Measurements from ENCODE around the gene BRCA2. TPM values are rescaled to one million over a fixed set of nuclear protein-coding genes. Genes with fewer than 3 reads are reported as not detected.

Gene BRCA2
- total RNA-seq, 1 donor from 2014 or later, result 38.7 TPM

DNA sequence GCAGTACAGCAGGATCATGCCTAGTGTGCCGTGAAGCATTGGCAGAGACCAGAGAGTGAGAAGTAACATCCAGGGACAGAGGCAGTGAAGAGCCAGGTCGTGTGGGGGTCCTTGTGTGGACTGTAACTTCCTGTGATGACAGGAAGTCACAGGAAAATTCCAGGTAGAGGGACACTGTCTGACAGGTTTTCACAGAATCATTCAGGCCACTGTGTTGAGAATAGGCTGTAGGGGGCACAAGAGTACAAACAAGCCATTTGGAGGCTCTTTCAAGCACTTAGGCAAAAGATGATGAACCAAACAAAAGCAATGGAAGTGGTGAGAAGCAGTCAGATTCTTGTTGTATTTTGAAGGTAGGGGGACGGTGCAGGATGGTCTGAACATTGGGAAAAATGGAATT is 66.2 kb downstream of the BRCA2 start:
- Histone ChIP-seq H3K79me2 (ENCODE audit: low read depth) (no peaks in the 10 kb centered on the region), H3F3A (ENCODE audit: low read depth) (no peaks in the 10 kb centered on the region), H4K20me1 (ENCODE audit: low read depth) (no peaks in the 10 kb centered on the region), H3K9ac (no peak overlapping the region), H3K9me3 (ENCODE audit: low read depth) (no peaks in the 10 kb centered on the region), H3K27ac (no peak overlapping the region), H3K4me3 (no peak overlapping the region), H3K36me3 (peaks cover 7% of the 10 kb centered on the region), H3K27me3 (no peaks in the 10 kb centered on the region), H3K4me1 (no peaks in the 10 kb centered on the region), H3K4me2 (no peak overlapping the region), H2AFZ (replicated peaks) (no peak overlapping the region)
- TF ChIP-seq EZH2 (IDR thresholded peaks at IDR 0.05) (no peak), EZH2phosphoT487 (IDR thresholded peaks at IDR 0.05) (no peak)
- TF ChIP-seq, protein P1, sequence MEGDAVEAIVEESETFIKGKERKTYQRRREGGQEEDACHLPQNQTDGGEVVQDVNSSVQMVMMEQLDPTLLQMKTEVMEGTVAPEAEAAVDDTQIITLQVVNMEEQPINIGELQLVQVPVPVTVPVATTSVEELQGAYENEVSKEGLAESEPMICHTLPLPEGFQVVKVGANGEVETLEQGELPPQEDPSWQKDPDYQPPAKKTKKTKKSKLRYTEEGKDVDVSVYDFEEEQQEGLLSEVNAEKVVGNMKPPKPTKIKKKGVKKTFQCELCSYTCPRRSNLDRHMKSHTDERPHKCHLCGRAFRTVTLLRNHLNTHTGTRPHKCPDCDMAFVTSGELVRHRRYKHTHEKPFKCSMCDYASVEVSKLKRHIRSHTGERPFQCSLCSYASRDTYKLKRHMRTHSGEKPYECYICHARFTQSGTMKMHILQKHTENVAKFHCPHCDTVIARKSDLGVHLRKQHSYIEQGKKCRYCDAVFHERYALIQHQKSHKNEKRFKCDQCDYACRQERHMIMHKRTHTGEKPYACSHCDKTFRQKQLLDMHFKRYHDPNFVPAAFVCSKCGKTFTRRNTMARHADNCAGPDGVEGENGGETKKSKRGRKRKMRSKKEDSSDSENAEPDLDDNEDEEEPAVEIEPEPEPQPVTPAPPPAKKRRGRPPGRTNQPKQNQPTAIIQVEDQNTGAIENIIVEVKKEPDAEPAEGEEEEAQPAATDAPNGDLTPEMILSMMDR (IDR thresholded peaks at IDR 0.05), result peak; percentile 62
- Mint-ChIP-seq H3K4me3 (no peak overlapping the region), H3K36me3 (peaks cover 9% of the 10 kb centered on the region), H3K9me3 (no peaks in the 10 kb centered on the region), H3K27me3 (ENCODE audit: insufficient read depth, low read depth) (no peaks in the 10 kb centered on the region), H3K27ac (no peak overlapping the region), H3K4me1 (no peaks in the 10 kb centered on the region)
- peak; percentile 71 for DNase-seq (ENCODE audit: low spot score)

DNA sequence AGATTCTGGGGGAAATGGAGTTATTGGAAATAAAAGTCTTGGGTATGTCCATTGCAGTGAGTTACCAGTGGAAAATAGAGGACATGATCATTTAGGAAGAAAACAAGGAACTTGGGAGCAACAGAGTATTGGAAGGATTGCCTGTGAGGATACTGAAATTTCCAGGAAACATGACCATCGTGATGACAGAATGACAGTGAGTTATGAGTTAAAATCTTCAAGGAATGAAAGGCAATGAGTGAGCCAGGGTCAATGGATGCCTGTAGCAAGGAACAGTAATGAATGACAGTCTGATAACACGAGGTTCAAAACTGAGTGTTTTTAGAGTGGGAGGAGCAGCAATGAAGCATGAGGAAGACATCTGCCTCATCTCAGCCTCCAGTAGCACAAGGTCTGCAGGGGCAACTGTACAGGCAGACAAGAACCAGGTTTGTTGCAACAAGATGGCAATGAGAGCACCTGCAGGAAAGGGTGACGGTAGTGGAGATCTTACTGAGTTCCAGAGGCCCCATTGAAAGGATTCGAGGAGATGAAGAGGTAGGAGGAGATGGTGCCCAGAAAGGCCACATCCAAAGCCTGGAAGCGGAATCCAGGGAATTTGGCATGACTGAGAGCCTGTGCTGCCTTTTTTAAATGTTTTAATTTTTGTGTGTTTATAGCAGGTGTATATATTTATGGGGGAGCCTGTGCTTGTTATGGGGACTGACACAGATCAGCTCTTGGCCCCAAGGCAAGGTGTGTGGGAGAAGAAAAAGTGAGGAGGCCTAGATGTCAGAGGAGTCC is 68.7 kb downstream of the BRCA2 start:
- H3K36me3 ChIP-seq, result no peaks in the 10 kb centered on the region
- no peak overlapping the region for H3K4me3 ChIP-seq
- H3K4me1 Mint-ChIP-seq, result no peaks in the 10 kb centered on the region
- H3K36me3 Mint-ChIP-seq, result peaks cover 14% of the 10 kb centered on the region
- H3K9me3 ChIP-seq (ENCODE audit: low read depth), result no peaks in the 10 kb centered on the region
- no peak overlapping the region for H3K27ac ChIP-seq
- no peak overlapping the region for H3K9ac ChIP-seq
- no peaks in the 10 kb centered on the region for H3K9me3 Mint-ChIP-seq
- H3K4me2 ChIP-seq, result no peak overlapping the region
- H4K20me1 ChIP-seq (ENCODE audit: low read depth), result no peaks in the 10 kb centered on the region
- no peaks in the 10 kb centered on the region for H3K27me3 ChIP-seq
- H3K4me3 Mint-ChIP-seq, result no peak overlapping the region
- no peaks in the 10 kb centered on the region for H3K79me2 ChIP-seq (ENCODE audit: low read depth)
- DNase-seq (ENCODE audit: low spot score), result no peak
- H3F3A ChIP-seq (ENCODE audit: low read depth), result no peaks in the 10 kb centered on the region
- H3K27ac Mint-ChIP-seq, result no peak overlapping the region
- H3K27me3 Mint-ChIP-seq (ENCODE audit: insufficient read depth, low read depth), result no peaks in the 10 kb centered on the region
- H2AFZ ChIP-seq (replicated peaks), result no peak overlapping the region
- no peaks in the 10 kb centered on the region for H3K4me1 ChIP-seq
- no peak for TF ChIP-seq EZH2 (IDR thresholded peaks at IDR 0.05)
- TF ChIP-seq EZH2phosphoT487 (IDR thresholded peaks at IDR 0.05), result no peak
- TF ChIP-seq, protein P1 (IDR thresholded peaks at IDR 0.05), result no peak

- H3K4me3 Mint-ChIP-seq, result no peak overlapping the region
- TF ChIP-seq EZH2 (IDR thresholded peaks at IDR 0.05), result no peak
- no peak for TF ChIP-seq EZH2phosphoT487 (IDR thresholded peaks at IDR 0.05)
- TF ChIP-seq, protein P1 (IDR thresholded peaks at IDR 0.05), result no peak
Observed at GRCh38 chr13:32384702-32385101, 69.4 kb downstream of the BRCA2 start.

More at GRCh38 chr13:32384702-32385101, 69.4 kb downstream of the BRCA2 start:
- no peaks in the 10 kb centered on the region for H3K79me2 ChIP-seq (ENCODE audit: low read depth)
- no peaks in the 10 kb centered on the region for H3F3A ChIP-seq (ENCODE audit: low read depth)
- no peak overlapping the region for H2AFZ ChIP-seq (replicated peaks)
- H3K4me3 ChIP-seq, result no peak overlapping the region
- no peaks in the 10 kb centered on the region for H4K20me1 ChIP-seq (ENCODE audit: low read depth)
- Mint-ChIP-seq H3K9me3 (no peaks in the 10 kb centered on the region), H3K27ac (no peak overlapping the region), H3K27me3 (ENCODE audit: insufficient read depth, low read depth) (no peaks in the 10 kb centered on the region), H3K36me3 (peaks cover 9% of the 10 kb centered on the region), H3K4me1 (no peaks in the 10 kb centered on the region)
- H3K27me3 ChIP-seq, result no peaks in the 10 kb centered on the region
- H3K9me3 ChIP-seq (ENCODE audit: low read depth), result no peaks in the 10 kb centered on the region
- no peaks in the 10 kb centered on the region for H3K4me1 ChIP-seq
- H3K36me3 ChIP-seq, result no peaks in the 10 kb centered on the region
- no peak for DNase-seq (ENCODE audit: low spot score)
- H3K4me2 ChIP-seq, result no peak overlapping the region
- no peak overlapping the region for H3K9ac ChIP-seq
- H3K27ac ChIP-seq, result no peak overlapping the region
